Lung (tissue), 12 donors: Measurements from ENCODE around the gene FGF5. TPM values are rescaled to one million over a fixed set of nuclear protein-coding genes. Genes with fewer than 3 reads are reported as not detected.

Experiments used
- ATAC-seq: fragments of 200-7000 bp; cut with Tn5 transposase; one replicate; pipeline ENCODE4 v1.9.1; 2020; ENCODE audit warnings: moderate number of reproducible peaks; ENCODE audit not compliant: insufficient read depth, low FRiP score
- DNase-seq, 3 donors: peaks; one replicate each; pipeline ENCODE4 v3.0.0-alpha.2; 2013 to 2017
- H3K27ac ChIP-seq, 2 donors: one replicate each; pipeline ENCODE4 v1.5.1; 2013; ENCODE audit warnings: mild to moderate bottlenecking in 2 of 2, moderate library complexity in 2 of 2, control low read depth in 1 of 2, inconsistent platforms in 1 of 2, low read depth in 1 of 2, low read length in 1 of 2
- H3K27me3 ChIP-seq, 3 donors: one replicate each; pipeline ENCODE4 v1.5.1; 2013; ENCODE audit warnings: low read length in 2 of 3; ENCODE audit not compliant: control insufficient read depth in 3 of 3, insufficient read depth in 3 of 3
- H3K36me3 ChIP-seq, 4 donors: one replicate each; pipeline ENCODE4 v1.5.1; 2013; ENCODE audit warnings: low read length in 4 of 4, mild to moderate bottlenecking in 1 of 4, moderate library complexity in 1 of 4; ENCODE audit not compliant: control insufficient read depth in 4 of 4, insufficient read depth in 4 of 4
- H3K4me1 ChIP-seq, 5 donors: one replicate each; pipeline ENCODE4 v1.5.1; 2013; ENCODE audit warnings: low read length in 5 of 5, mild to moderate bottlenecking in 2 of 5, moderate library complexity in 1 of 5; ENCODE audit not compliant: control insufficient read depth in 5 of 5, insufficient read depth in 5 of 5
- H3K4me3 ChIP-seq: one replicate; pipeline ENCODE4 v1.5.1; 2013; ENCODE audit warnings: mild to moderate bottlenecking, control low read depth, moderate library complexity
- H3K9ac ChIP-seq, 2 donors: one replicate each; pipeline ENCODE4 v1.5.1; 2013; ENCODE audit warnings: low read length in 2 of 2, control low read depth in 1 of 2; ENCODE audit not compliant: insufficient read depth in 1 of 2
- H3K9me3 ChIP-seq, 4 donors: one replicate each; pipeline ENCODE4 v1.5.1; 2013; ENCODE audit warnings: low read length in 3 of 4, mild to moderate bottlenecking in 1 of 4, moderate library complexity in 1 of 4; ENCODE audit not compliant: control insufficient read depth in 4 of 4, insufficient read depth in 3 of 4
- WGBS, 2 donors: extraction: QIAGEN DNeasy Blood & Tissue Kit; methylation state at CpG; one replicate each; pipeline ENCODE4 v1.1.7; 2013; 5-methylcytosine and 5-hydroxymethylcytosine counted together
- polyA plus RNA-seq, 2 donors: library from polyadenylated mRNA; stranded (reverse); fragments of 200-250 nt; gene quantifications; one replicate each; pipeline ENCODE4 v1.2.1, GENCODE V29; 2013
- total RNA-seq, 2 donors: library from RNA; depleted of rRNA in 1 of 2; stranded (reverse); fragments of >200 nt in 1 of 2; gene quantifications; one replicate each; pipeline ENCODE4 v1.2.1, GENCODE V29; 2014 to 2021
- TF ChIP-seq, protein P1 (sequence below): IDR thresholded peaks from 2 replicates; pipeline ENCODE4 v1.5.1; 2012; ENCODE audit warnings: mild to moderate bottlenecking; ENCODE audit errors: control extremely low read depth, extremely low read depth
- donor health status: control.
- donor health status: control.
- donor health status: Bipolar disorder and iron deficiency.
- donor health status: healthy.
- donor health status: DM: yes; HTN: yes; CAD: no.

Gene FGF5
- total and polyA plus RNA-seq, 4 donors, result 0.18 TPM; not detected in 3

DNA sequence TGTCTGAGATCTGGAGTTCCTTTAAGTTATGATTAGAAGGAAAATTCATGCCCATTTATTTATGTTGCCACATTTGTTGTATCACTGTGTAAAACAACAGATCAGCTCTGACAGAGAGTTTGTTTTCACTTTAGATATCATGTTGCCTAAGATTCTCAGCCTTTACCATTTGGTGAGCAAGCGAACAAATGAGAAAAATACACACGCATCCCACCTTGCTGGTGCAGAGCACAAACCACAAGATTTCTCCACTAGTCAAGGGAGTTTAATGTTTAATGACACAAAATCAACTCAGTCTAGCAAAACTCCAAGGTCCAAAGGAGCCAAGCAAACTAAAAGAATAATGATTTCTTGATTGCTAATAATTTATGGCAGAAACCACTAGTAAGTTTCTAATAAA lies 27.7 kb downstream of the FGF5 start:
- H3K27ac ChIP-seq, result no peak overlapping the region
- H3K4me3 ChIP-seq, result no peak overlapping the region
- no peaks in the 10 kb centered on the region for H3K27me3 ChIP-seq
- no peaks in the 10 kb centered on the region for H3K4me1 ChIP-seq
- H3K9ac ChIP-seq, result no peak overlapping the region
- 87 to 93% methylated on average over 2 of the region's 2 CpGs for WGBS, 2 donors
- H3K36me3 ChIP-seq, result no peaks in the 10 kb centered on the region
- H3K9me3 ChIP-seq, result no peaks in the 10 kb centered on the region
- no peak for ATAC-seq
- TF ChIP-seq, protein P1, sequence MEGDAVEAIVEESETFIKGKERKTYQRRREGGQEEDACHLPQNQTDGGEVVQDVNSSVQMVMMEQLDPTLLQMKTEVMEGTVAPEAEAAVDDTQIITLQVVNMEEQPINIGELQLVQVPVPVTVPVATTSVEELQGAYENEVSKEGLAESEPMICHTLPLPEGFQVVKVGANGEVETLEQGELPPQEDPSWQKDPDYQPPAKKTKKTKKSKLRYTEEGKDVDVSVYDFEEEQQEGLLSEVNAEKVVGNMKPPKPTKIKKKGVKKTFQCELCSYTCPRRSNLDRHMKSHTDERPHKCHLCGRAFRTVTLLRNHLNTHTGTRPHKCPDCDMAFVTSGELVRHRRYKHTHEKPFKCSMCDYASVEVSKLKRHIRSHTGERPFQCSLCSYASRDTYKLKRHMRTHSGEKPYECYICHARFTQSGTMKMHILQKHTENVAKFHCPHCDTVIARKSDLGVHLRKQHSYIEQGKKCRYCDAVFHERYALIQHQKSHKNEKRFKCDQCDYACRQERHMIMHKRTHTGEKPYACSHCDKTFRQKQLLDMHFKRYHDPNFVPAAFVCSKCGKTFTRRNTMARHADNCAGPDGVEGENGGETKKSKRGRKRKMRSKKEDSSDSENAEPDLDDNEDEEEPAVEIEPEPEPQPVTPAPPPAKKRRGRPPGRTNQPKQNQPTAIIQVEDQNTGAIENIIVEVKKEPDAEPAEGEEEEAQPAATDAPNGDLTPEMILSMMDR, result no peak
- no peak for DNase-seq

DNA sequence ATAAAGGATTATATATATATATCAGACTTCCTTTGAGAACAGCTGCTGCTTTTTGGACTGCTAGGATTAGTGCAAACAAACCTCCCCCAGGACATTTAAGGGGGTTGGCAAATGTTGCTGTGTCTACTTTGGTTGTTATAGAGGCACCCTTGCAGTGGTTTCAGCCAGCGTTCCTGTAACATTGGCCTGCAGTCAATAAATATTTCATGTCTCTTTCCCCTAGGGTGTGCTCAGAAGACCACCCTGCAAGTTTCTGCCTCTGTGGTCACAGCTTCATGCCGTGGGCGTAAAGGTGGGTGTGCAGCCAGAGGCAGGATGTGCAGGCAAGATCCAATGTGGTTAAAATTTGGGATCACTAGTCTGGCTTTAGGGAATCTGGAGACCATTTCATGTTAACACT lies 28.9 kb downstream of the FGF5 start:
- H3K9me3 ChIP-seq, result no peaks in the 10 kb centered on the region
- 75 to 77% methylated on average over 3 of the region's 3 CpGs for WGBS, 2 donors
- H3K27me3 ChIP-seq, result no peaks in the 10 kb centered on the region
- no peak overlapping the region for H3K9ac ChIP-seq
- no peak overlapping the region for H3K4me3 ChIP-seq
- H3K36me3 ChIP-seq, result no peaks in the 10 kb centered on the region
- TF ChIP-seq, protein P1, result no peak
- no peak overlapping the region for H3K27ac ChIP-seq
- no peak for ATAC-seq
- DNase-seq, result no peak
- H3K4me1 ChIP-seq, result no peaks in the 10 kb centered on the region

DNA sequence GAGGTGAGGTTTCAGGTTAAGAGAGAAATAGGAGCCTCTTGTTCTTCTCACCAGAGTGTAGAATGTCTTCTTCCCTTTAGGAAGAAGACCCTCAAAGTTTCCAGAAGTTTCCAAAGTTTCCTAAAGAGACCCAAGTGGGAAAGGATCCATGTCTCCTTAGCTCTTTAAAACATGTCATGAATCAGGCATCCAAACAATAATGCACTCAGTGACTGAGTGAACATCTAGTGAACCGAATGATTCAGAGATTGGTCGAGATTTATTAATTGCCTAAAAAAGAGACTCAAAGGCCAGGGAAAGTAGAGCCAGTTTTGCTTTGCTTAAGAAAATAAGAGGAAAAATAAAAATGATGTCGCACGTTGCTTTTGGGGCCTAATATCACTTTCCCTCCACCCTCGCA lies 29.4 kb downstream of the FGF5 start:
- no peak overlapping the region for H3K27ac ChIP-seq
- no peaks in the 10 kb centered on the region for H3K27me3 ChIP-seq
- ATAC-seq (no peak), DNase-seq (no peak)
- 91 to 96% methylated on average over 5 of the region's 5 CpGs for WGBS, 2 donors
- H3K9me3 ChIP-seq, result no peaks in the 10 kb centered on the region
- H3K4me3 ChIP-seq, result no peak overlapping the region
- TF ChIP-seq, protein P1, result no peak
- H3K36me3 ChIP-seq, result no peaks in the 10 kb centered on the region
- no peaks in the 10 kb centered on the region for H3K4me1 ChIP-seq
- no peak overlapping the region for H3K9ac ChIP-seq

DNA sequence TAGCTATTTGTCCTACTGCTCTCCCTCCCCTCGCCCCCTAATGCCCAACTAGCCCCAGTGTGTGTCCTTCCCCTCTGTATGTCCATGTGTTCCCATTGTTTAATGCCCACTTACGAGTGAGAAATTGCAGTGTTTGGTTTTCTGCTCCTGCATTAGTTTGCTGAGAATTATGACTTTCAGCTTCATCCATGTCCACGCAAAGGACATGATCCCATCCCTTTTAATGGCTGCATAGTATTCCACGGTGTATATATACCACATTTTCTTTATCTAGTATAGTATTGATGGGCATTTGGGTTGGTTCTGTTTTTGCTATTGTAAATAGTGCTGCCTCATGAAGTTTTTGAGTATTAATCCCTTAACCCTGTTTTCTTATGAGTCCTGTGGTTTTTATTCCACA lies 35.4 kb downstream of the FGF5 start:
- WGBS, 2 donors, result 69 to 73% methylated on average over 4 of the region's 4 CpGs
- H3K9me3 ChIP-seq, result peaks cover 0 to 6% (median 0%) of the 10 kb centered on the region in 4 donors
- ATAC-seq (no peak), DNase-seq (no peak)
- no peaks in the 10 kb centered on the region for H3K4me1 ChIP-seq
- TF ChIP-seq, protein P1, result no peak
- H3K27ac ChIP-seq, result no peak overlapping the region
- no peaks in the 10 kb centered on the region for H3K27me3 ChIP-seq
- H3K36me3 ChIP-seq, result no peaks in the 10 kb centered on the region
- no peak overlapping the region for H3K9ac ChIP-seq
- H3K4me3 ChIP-seq, result no peak overlapping the region
